ENCODE measurements around the gene DYSF.

DNA sequence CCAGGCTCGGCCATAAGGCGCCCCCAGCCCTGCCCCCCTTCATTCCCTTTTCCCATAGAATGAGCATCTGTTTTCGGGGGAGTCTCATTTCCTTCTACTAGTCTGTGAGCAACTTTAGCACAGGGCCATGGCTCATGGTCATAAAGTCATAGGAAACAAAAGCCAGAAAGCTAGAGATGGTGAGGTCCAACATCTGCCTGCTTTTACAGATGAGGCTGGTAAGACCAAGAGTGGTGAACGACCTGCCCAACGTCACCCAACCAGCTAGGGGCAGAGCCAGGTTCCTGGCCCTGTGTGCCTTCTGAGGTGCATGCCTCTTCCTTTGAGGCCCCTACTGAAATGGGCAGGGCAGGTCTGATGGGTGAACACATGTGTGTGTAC is 212.7 kb downstream of the DYSF start:
- TF ChIP-seq GATA2 (IDR thresholded peaks at IDR 0.05; ENCODE audit: low read depth, low read length), result no peak
- TF ChIP-seq GATA3 (IDR thresholded peaks at IDR 0.05; ENCODE audit: low read depth, low read length), result no peak

Measured in SH-SY5Y (cell line).